Stimulated activated CD8-positive, alpha-beta memory T cell treated with anti-CD3 and anti-CD28 coated beads, Interleukin-12 subunit alpha, Interleukin-12 subunit beta, amount 100 ng/mL, for 1 hour (primary cell): Measurements from ENCODE around the gene USP48.
A peak's percentile ranks its signal among the peaks of the same experiment; 100 is the strongest.

Experiments
- DNase-seq: peaks from one replicate; pipeline ENCODE4 v3.0.0-alpha.2; 2020; ENCODE audit warnings: low read depth

Gene USP48

GRCh38 chr1:21668232-21668950 lies 114.6 kb downstream of the USP48 start:
- no peak for DNase-seq

- no peak for DNase-seq
Measured at GRCh38 chr1:21667348-21668231, 115.4 kb downstream of the USP48 start.

- no peak for DNase-seq
Measured at GRCh38 chr1:21666576-21667320, 116.2 kb downstream of the USP48 start.

GRCh38 chr1:21665711-21666575 lies 117.0 kb downstream of the USP48 start:
- no peak for DNase-seq

- DNase-seq = no peak
Measured at GRCh38 chr1:21664806-21665588, 118.0 kb downstream of the USP48 start.

- no peak for DNase-seq
Measured at GRCh38 chr1:21663951-21664805, 118.8 kb downstream of the USP48 start.

GRCh38 chr1:21663248-21663950 lies 119.5 kb downstream of the USP48 start:
- DNase-seq = no peak

- no peak for DNase-seq
Measured at GRCh38 chr1:21662426-21663247, 120.3 kb downstream of the USP48 start.

GRCh38 chr1:21661886-21662285 lies 121.1 kb downstream of the USP48 start:
- no peak for DNase-seq

GRCh38 chr1:21659924-21660326 lies 123.0 kb downstream of the USP48 start:
- DNase-seq = no peak

- peak; percentile 52 for DNase-seq
Measured at GRCh38 chr1:21659099-21659923, 123.6 kb downstream of the USP48 start.

- DNase-seq = no peak
Measured at GRCh38 chr1:21657456-21658190, 125.3 kb downstream of the USP48 start.

- no peak for DNase-seq
Measured at GRCh38 chr1:21655748-21656147, 127.2 kb downstream of the USP48 start.

- DNase-seq = no peak
Measured at GRCh38 chr1:21655259-21655658, 127.7 kb downstream of the USP48 start.

- DNase-seq = no peak
Measured at GRCh38 chr1:21654209-21654608, 128.7 kb downstream of the USP48 start.

GRCh38 chr1:21653744-21654100 lies 129.2 kb downstream of the USP48 start:
- no peak for DNase-seq
